SK-N-SH treated with all-trans-retinoic acid at 6 μM for 48 hours (cell line): Measurements from ENCODE around the gene CACNA2D3.

Experiments
- CREB5 ChIP-seq: fragments of 250-450 bp; sonication (Bioruptor Pico); IDR thresholded peaks from 2 replicates; pipeline ENCODE4 v1.5.1; 2020; ENCODE audit warnings: low read depth, mild to moderate bottlenecking, moderate library complexity
- OSR1 ChIP-seq: fragments of 250-450 bp; sonication (Bioruptor Pico); IDR thresholded peaks from 2 replicates; pipeline ENCODE4 v1.8.0; 2022; ENCODE audit warnings: moderate library complexity, mild to moderate bottlenecking, inconsistent platforms
- PATZ1 ChIP-seq: fragments of 250-450 bp; sonication (Bioruptor Pico); IDR thresholded peaks from 2 replicates; pipeline ENCODE4 v1.8.0; 2020; ENCODE audit warnings: mild to moderate bottlenecking, moderate library complexity, borderline replicate concordance
- TSHZ2 ChIP-seq: fragments of 250-450 bp; sonication (Bioruptor Pico); IDR thresholded peaks from 2 replicates; pipeline ENCODE4 v1.5.0; 2020; ENCODE audit warnings: mild to moderate bottlenecking, moderate library complexity
- ZFP30 ChIP-seq: fragments of 450-650 bp; formaldehyde crosslinking; IDR thresholded peaks from 2 replicates; pipeline ENCODE4 v1.5.0; 2022; ENCODE audit warnings: mild to moderate bottlenecking, moderate library complexity

- TF ChIP-seq ZFP30 (CRISPR knock-in tag) (no peak), PATZ1 (no peak), TSHZ2 (CRISPR knock-in tag) (no peak), OSR1 (CRISPR knock-in tag) (no peak), CREB5 (CRISPR knock-in tag) (no peak)
These were observed 920.2 kb downstream of the CACNA2D3 start for GRCh38 chr3:55042591-55042990.
